GM12864 (cell line): ENCODE measurements around the gene PDE6D.
"Not testable (repeated sequence)": the region's sequence is repeated elsewhere in the genome, so short reads cannot be mapped to it uniquely, and the experiment has no call there.

ENCODE experiments used
- DNase-seq: peaks from one replicate; pipeline ENCODE4 v3.0.0-alpha.2; 2011; ENCODE audit warnings: low read depth
- H3K4me3 ChIP-seq: 2 replicates; pipeline ENCODE4 v1.5.1; 2011; ENCODE audit warnings: mild to moderate bottlenecking, low read depth, low read length, control low read depth
- TF ChIP-seq, protein P1 (sequence below): IDR thresholded peaks from 2 replicates; pipeline ENCODE4 v1.5.1; 2011; ENCODE audit warnings: low read depth, mild to moderate bottlenecking, moderate library complexity, low read length, control low read depth, inconsistent platforms; ENCODE audit errors: missing control alignments

Gene PDE6D

DNA sequence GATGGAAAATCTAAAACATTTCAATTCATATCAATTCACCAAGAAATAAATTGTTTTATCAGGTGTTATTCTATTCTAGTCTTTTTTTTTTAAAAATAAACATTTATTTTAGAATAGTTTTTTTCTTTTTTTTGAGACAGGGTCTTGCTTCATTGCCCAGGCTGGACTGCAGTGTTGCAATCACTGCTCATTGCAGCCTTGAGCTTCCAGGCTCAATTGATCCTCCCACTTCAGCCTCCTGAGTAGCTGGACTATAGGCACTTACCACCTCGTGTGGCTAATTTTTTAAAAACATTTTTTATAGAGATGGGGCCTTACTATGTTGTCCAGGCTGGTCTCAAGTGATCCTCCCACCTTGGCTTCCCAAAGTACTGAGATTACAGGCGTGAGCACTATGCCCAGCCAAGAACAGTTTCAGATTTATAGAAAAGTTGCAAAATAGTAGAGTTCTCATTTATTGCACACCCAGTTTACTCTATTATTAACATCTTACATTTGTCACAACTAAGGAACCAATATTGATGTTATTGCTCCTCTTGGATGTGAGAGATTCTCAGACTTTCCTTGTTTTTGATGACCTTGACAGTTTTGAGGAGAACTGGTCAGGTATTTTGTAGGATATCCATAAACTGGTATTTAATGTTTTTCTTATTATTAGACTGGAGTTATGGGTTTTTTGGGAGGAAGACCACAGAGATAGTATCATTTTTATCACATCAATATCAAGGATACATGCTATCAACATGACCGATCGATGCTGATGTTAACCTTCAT lies 29.9 kb downstream of the PDE6D start:
- no peak overlapping the region for H3K4me3 ChIP-seq
- no peak for DNase-seq
- TF ChIP-seq, protein P1, sequence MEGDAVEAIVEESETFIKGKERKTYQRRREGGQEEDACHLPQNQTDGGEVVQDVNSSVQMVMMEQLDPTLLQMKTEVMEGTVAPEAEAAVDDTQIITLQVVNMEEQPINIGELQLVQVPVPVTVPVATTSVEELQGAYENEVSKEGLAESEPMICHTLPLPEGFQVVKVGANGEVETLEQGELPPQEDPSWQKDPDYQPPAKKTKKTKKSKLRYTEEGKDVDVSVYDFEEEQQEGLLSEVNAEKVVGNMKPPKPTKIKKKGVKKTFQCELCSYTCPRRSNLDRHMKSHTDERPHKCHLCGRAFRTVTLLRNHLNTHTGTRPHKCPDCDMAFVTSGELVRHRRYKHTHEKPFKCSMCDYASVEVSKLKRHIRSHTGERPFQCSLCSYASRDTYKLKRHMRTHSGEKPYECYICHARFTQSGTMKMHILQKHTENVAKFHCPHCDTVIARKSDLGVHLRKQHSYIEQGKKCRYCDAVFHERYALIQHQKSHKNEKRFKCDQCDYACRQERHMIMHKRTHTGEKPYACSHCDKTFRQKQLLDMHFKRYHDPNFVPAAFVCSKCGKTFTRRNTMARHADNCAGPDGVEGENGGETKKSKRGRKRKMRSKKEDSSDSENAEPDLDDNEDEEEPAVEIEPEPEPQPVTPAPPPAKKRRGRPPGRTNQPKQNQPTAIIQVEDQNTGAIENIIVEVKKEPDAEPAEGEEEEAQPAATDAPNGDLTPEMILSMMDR, result no peak

DNA sequence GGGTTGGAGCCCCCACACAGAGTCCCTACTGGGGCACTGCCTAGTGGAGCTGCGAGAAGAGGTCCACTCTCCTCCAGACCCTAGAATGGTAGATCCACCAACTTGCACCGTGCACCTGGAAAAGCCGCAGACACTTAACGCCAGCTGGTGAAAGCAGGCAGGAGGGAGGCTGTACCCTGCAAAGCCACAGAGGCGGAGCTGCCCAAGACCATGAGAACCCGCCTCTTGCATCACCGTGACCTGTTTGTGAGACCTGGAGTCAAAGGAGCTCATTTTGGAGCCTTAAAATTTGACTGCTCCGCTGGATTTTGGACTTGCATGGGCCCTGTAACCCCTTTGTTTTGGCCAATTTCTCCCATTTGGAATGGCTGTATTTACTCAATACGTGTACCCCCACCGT lies 32.1 kb downstream of the PDE6D start:
- H3K4me3 ChIP-seq, DNase-seq: not testable (repeated sequence)

- not testable (repeated sequence) for H3K4me3 ChIP-seq, DNase-seq
Measured at GRCh38 chr2:231748153-231748896, 32.8 kb downstream of the PDE6D start.

DNA sequence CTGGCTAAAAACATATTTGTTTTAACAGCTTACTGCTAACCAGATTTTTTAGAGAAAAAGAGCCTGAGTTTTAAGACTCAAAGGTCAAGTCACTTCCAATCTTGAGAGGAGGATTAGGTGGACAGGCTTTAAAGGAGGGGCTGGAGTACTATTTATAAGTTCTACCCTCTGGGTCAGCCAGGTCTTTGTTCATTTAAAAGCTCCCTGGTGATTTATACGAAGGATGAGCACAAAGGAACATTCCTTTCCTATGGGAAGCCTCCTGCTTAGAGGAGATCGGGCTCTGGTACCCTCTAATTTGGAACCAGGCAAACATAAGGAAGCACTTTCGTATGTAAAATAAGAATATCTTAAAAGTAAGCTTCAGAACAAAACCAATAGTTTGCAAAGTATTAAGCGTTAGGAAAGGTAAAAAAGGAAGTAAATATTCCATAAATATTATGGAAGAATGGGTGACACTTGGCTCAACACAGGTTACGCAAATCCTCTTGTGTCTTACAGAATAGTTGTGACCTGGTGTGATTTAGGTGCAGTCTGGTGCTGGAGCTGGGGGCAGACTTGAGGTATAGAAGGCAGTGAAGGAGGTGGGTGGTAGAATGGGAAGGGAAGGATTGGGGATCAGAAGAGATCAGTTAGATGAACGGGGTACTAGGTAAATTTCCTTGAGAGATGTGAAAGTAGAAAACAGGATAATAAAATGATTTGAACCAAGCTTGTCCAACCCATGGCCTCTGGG lies 35.6 kb downstream of the PDE6D start:
- H3K4me3 ChIP-seq, result no peak overlapping the region
- no peak for DNase-seq
- TF ChIP-seq, protein P1, result no peak

GRCh38 chr2:231743376-231744116 lies 37.5 kb downstream of the PDE6D start:
- no peak overlapping the region for H3K4me3 ChIP-seq
- DNase-seq, result no peak
- TF ChIP-seq, protein P1, result no peak

- DNase-seq, result no peak
- no peak overlapping the region for H3K4me3 ChIP-seq
- TF ChIP-seq, protein P1, result no peak
Measured at GRCh38 chr2:231737761-231738160, 43.3 kb downstream of the PDE6D start.

- TF ChIP-seq, protein P1, result peak; percentile 24
- H3K4me3 ChIP-seq, result no peak overlapping the region
- no peak for DNase-seq
Measured at GRCh38 chr2:231732604-231733003, 48.5 kb downstream of the PDE6D start.
